ENCODE results near the gene ZNF165. TPM values are rescaled to one million over a fixed set of nuclear protein-coding genes. Genes with fewer than 3 reads are reported as not detected.
A peak's percentile ranks its signal among the peaks of the same experiment; 100 is the strongest.

The ZNF165 gene
- total and polyA plus RNA-seq, 2 of the 13 experiments (the other 11 are each of a cell fraction or from before 2014, with no cell fraction given): 0.58 to 8.6 TPM

- TF ChIP-seq ZNF407 (CRISPR knock-in tag; IDR thresholded peaks at IDR 0.05; ENCODE audit: not compliant biosample characterization) (no peak), HBP1 (CRISPR knock-in tag; IDR thresholded peaks at IDR 0.05; ENCODE audit: low read depth) (peak; percentile 97), SNAPC2 (CRISPR knock-in tag; IDR thresholded peaks at IDR 0.05) (peak; percentile 89; the same call in 1 of the 2 replicates), ESRRA (CRISPR knock-in tag; IDR thresholded peaks at IDR 0.05; ENCODE audit: low read depth) (peak; percentile 63; the same call in 1 of the 2 replicates), KDM4B (CRISPR knock-in tag; IDR thresholded peaks at IDR 0.05) (peak; percentile 98), RBM22 (optimal IDR thresholded peaks at IDR 0.05; ENCODE audit: low read length) (peak; percentile 63), ZNF609 (CRISPR knock-in tag; IDR thresholded peaks at IDR 0.05; ENCODE audit: borderline replicate concordance) (no peak), BHLHE40 (IDR thresholded peaks at IDR 0.05; ENCODE audit: low read length) (no peak), HNRNPH1 (optimal IDR thresholded peaks at IDR 0.05; ENCODE audit: low read depth, low read length) (no peak), GATAD1 (CRISPR knock-in tag; IDR thresholded peaks at IDR 0.05) (peak; percentile 100), MAFG (CRISPR knock-in tag; IDR thresholded peaks at IDR 0.05) (no peak), ZNF546 (CRISPR knock-in tag; conservative IDR thresholded peaks at IDR 0.05) (no peak), SMYD3 (CRISPR knock-in tag; IDR thresholded peaks at IDR 0.05) (peak; percentile 67; the same call in 1 of the 2 replicates), GABPB1 (CRISPR knock-in tag; IDR thresholded peaks at IDR 0.05) (peak; percentile 100), HDAC1 (CRISPR knock-in tag; IDR thresholded peaks at IDR 0.05) (peak; percentile 99)
These were observed 490 bp downstream of the ZNF165 start (continued) for GRCh38 chr6:28080631-28081485.

Data from HepG2 (cell line).